HG02588 (cell line): ENCODE data around the gene MON1B.

Experiments used
- ATAC-seq: cut with Tn5 transposase; IDR thresholded peaks from one replicate; pipeline ENCODE4 v1.9.1; 2021; ENCODE audit warnings: mild to moderate bottlenecking, moderate library complexity; ENCODE audit not compliant: unreplicated experiment

Gene MON1B

DNA sequence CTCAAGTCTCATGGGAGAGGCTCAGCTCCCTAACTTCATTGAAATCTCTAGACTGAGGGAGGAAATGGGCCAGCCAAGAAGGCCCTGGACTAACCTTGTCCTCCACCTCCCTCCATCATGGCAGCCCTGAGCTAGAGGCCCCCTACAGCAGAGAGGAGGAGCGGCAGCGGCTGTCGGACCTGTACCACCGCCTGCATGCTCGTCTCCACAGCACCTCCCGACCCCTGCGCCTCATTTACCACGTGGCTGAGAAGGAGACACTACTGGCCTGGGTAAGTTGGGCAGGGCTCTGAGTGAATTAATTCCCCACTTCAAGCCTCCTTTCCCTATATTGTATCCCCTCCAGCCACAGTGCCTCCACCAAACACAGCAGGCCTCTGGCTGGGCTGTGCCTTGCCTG, 4.4 kb downstream of the MON1B start:
- ATAC-seq: no peak

DNA sequence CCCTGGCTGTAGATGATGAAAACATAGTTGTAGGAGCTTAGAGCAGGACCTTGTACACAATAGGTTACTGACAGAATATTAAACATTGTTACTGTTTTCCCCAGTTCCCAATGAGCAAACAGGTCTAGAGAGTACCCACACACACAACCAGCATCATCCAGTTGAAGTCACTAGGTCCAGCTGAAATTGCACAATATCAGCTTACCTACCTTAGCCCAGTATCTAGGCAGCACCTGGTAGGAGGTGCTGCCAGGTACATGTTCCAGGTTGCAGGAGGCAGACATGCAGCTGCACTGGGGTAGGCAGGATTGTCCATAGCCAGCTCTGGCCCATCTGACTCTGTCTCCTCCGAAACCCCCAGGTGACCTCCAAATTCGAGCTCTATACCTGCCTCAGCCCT, 6.8 kb downstream of the MON1B start:
- no peak for ATAC-seq

DNA sequence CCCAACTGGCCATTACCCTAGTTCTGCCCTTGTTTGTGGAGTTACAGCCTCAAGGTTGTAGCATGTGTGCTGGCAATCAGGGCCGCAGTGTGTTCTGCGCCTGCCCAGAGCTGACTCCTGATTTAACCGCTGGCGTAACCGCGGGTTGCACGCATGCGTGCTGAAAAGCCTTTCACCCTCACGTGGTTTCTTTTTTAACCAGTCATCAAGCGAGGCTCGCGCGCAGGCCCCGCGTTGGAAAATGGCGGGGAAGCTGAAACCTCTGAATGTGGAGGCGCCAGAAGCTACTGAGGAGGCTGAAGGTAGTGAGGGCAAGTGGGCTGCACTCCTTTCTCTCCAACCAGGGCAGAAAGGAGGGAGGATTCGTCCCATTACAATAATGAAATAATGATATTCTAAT, 8.2 kb downstream of the MON1B start, which contains the start of gene SYCE1L:
SYCE1L (plus strand) TSS at position 198 of the 400 bp plus-strand sequence; CDS start at position 242, 44 bp downstream.
- ATAC-seq: no peak

DNA sequence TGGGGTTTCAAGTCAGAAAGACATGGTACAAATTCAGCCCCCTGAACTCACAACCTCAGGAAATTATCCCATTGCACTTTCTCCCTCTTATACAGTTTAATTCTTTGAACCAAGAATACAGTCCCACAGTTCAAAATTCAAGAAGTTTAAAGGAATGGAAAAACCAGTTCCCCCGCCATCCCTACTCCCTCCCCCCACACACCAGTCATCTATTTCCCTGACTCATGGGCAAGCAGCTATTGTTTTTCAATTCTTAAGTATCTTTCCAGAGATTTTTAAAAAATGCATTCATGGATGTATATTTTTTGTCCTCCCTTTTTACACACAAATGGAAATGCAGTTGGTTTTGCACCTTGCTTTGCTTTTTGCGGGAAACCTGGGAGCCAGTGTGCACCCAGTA, 15.5 kb downstream of the MON1B start:
- ATAC-seq: no peak

DNA sequence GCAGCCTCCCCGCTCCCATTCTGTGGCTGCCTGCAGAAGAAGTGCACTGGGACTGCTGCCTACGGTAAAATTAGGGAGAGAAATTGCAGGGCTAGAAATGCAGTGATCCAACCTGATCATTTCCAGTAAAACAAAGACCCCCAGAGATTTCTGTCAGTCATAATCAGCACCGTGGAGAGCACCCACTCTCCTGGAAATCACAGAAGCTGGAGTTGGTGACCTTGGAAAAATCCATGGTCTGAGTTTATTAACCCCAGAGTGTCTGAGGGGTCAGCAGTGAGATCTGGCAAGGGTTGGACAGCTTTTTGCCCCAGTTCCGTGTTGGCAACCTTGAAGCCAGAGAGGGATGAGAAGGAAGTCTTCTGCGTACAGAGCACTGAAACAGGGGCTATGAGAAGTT, 16.0 kb downstream of the MON1B start:
- ATAC-seq: no peak

DNA sequence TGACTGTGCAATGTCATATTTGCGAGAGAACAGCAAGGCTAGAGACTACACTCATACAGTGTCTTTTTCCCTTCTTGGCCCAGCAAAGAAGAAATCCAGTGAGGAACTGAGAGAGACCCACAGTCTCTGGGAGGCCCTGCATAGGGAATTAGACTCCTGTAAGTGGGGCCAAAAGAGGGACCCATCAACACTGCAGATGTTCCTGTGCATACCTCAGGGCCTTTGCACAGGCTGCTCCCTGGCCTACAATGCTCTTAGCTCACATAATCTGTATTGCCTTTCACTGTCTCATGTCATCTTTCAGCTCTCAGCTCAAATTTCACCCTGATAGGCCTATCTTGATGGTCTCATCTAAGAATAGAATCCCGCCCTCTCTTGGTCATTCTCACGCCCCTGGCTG, 17.4 kb downstream of the MON1B start:
- ATAC-seq: no peak

DNA sequence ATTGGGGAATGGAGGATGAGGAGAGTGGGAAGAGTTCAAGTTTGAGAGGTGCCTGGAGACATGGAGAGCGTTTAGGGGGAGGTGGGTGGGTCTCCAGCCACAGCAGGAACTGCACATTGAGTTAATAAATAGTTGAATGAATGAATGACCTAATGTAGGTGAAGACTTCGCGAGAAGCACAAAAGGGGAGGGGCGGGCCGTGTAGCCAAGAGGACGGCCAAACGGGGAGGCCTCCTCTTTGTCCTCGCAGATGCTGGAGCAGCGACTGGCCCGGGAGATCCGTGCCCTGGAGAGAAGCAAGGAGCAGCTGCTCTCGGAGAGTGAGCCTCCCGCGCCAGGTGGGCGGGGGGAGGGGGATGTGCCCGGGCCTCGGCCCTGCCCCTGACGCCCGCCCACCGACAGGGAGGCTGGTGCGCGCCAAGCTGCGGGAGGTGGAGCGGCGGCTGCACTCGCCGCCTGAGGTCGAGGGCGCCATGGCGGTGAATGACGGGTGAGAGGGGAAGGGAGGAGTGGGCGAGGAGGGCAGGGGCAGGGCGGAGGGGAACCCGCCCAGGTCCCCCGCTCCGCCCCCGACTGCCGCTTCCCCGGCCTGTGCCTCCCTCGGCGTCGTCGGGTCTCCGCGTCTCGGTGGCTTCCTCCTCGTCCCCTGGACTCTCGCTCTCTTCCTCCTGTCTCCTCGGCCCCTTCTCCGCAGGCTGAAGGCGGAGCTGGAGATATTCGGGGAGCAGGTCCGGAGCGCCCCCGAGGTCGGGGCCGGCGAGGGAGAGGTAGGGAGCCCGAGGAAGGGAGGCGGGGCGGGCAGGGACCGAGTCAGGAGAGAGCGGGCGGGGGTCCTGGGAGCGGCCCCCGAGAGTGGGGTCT, 21.1 kb downstream of the MON1B start:
- peak; percentile 66 for ATAC-seq

DNA sequence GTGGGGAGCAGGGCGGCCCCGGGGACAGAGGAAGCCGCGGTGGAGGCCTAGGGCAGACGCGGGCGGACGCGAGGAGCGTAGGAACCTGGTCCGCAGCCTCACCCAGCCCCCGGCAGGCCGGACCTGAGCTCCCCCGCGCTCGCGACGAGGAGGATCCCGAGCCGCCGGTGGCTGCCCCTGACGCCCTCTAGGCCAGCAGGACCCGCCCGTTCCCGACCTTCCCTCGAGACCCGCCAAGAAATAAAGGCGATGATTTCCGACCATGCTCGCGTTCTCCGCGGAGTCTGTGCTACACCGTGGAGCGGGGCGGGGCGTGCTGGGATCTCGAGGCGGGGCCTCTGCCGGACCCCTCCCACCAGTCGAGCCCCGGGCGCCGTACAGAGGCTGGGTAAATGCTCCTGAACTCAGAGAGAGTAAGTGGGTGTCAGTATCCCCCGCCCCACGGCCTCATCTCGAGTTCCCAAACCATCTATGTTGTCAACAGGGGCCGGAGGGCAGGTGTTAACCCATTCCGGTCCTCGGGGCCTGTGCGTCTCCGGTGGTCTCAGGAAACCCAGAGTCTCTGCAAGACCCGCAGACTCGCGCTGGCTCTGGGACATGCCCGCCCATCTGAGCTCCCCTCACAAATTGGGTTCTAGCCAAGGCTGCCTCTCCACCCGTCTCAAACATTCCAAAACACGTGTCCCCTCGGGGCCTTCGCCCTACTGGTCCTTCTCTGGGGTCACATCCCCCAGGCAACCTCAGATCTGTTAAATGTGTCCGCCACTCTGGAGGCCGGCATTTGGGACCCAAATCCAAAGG, 22.0 kb downstream of the MON1B start:
- ATAC-seq: peak; percentile 42

DNA sequence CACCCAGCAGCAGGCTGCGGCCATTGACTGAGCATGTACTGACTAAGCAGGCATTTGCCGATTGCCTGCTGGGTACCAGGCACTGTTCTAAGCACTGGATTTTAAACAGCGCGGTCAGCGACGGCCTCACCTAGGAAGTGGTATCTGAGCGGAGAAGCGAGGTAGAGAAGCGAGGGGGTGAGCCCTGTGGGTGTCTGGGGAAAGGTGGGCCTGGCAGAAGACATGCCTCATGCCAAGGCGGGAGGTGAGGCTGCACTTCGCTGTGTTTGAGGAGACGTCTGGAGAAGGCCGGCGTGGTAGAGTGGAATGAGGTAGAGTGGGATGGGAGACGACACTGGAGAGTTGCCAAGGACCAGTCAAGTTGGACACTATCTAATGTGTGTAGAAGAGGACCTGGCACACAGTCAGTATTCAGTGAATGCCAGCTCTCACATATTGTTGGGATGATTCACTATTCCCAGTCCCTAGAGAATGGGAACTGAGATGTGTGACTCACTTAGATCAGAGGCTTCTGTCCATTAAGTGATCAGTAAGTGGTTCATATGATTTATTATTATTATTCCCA, 22.6 kb downstream of the MON1B start:
- no peak for ATAC-seq

DNA sequence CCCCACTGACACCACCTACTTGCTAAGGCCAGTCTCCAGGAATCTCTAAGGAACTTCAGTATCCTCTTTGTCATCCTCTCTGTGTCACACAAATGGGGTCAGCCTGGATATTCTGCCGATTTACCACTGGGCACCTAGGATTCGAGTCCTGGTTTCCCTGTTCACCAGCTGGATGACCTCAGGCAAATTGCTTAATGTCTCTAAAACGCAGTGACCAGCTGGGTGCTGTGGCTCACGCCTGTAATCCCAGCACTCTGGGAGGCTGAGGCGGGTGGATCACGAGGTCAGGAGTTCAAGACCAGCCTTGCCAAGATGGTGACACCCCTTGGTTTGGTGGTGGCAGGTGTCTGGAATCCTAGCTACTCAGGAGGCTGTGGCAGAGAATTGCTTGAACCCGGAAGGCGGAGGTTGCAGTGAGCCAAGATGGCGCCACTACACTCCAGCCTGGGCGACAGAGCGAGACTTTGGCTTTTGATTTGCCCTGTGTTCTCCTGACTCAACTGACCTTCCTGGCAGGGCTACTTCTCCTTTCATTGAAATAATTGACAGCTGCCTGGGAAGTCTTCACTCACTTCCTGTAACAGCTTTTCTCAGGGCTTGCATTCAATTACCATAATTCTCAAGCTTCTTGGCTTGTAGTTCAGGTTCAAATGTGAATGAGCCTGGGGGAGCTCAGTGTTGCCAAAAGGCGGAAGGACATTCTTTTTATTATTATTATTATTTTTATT, 23.6 kb downstream of the MON1B start:
- ATAC-seq: no peak

DNA sequence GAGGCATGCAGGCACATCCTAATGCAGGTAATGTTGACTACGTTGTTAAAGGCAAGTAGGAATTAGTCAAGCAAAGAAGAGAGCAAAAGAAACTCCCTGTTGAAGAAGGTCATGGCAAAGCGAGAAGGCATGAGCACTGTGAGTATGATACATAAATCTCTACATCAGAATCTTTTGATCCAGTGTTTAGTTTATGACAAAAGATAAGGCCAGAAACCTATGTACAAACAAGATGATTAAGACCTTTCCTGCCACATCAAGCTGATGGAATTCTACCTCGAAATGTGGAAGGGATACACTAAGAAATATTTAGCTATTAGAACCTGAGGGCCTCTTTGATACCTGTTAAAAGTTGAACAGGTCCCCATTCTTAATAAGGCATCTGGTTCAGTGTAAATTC, 28.4 kb downstream of the MON1B start:
- no peak for ATAC-seq

DNA sequence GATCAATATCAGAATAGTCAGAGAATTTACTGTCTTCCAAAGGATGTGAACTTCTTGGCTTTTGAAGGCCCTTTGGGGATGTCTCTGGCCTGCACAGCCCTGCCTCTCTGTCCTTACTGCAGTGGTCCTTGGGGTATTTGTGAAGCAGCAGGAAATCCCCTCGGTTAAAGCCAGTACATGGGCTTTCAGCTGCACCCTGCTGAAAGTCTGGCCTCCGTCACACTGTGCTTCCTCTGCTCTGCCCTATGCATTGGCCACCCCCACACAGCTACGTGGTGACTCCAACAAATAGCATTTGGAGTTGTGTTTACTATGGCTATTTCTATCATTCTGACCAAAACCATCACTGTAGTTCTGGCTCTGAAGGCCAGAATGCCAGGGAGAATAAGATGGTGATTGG, 29.4 kb downstream of the MON1B start:
- peak; percentile 92 for ATAC-seq

DNA sequence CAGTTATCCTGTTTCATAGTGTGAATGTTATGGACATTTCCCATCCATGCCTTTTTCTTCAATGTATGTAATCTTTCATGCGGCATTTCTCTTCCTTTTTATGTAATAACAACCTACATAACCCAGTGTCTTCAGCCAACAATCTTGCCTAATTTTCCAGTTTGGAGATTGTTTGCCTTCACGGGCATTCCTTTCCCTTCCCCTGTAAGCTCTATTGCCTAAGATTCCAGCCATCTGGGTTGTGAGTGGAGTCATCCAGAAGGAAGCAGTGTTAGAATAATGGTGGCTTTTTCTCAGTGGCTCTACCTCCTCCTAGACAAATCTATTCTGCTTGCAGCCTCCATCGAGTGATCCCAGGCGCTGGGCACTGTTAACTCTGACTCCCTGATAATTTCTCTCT, 30.5 kb downstream of the MON1B start:
- ATAC-seq: no peak

DNA sequence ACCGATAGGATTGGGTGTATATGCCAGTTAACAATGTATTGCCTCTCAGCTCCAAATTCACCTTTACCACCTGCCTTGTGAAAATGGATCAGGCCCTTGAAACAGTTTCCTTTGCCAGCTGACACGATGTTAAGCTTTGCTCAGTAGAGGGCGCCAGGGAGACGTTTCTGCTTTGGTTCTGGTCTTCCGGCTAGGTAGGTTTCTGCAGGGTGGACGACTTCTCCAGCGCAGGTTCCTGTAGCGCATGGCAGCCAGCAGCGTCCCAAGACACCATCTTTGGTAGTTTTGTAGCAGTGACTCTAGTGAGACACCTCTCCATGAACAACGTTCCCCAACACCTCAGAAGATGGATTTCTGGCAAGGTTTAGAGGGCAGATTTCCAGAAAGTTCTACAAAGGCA, 32.2 kb downstream of the MON1B start:
- no peak for ATAC-seq

DNA sequence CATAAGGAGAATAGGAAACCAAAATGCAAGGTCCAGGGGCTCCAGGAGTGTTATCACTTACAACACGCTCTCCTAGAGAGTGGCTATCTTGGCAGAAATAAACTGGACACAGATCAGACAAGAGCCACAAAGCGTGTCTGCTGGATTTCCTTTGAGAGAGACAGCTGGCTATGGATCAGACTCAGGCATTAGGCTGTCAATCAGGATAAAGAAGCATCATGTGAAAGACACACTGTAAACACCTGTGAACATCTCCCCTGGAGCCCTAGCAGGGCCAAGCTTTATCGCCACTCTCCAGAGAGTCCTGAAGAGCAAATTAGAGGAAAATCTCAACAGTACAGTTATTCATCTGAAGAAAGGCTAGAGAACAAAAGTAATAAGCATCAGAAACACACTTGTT, 34.2 kb downstream of the MON1B start:
- ATAC-seq: no peak

DNA sequence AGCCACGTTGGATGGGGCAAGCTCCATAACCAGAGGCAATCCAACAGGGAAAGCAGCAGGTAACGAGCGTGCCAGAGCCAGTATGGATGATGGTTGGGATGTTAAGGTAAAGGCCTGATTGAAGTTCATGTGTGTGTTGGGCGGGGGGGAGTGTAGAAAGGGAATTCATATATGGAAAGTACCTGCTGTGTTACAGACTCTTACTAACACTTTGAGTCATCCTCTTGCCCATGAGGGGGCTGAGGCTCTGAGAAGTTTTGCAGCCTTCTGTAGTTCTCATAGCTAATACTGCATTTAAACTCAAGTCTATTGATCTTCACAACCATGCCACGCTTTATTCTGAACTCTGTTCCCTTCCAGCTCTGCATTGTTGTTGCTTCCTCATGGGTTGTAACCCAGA, 36.8 kb downstream of the MON1B start:
- peak; percentile 93 for ATAC-seq

DNA sequence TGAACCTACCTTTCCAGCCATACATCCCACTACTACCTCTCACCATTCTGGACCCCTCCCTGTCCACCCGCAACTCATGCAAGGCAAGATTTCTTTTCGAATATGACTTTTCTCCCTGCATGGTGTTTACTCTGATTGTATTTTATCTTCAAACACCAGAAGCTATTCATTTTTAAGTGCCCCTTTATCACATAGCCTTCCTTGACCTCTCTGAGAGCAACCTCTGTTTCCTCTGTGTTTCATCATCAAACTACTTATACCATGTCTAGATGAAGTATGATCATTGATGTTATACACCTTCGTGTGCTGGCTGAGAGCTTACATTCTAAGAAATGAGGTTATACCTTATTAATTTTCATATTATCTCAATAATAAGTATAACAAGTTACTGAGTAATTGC, 40.1 kb downstream of the MON1B start:
- ATAC-seq: no peak

DNA sequence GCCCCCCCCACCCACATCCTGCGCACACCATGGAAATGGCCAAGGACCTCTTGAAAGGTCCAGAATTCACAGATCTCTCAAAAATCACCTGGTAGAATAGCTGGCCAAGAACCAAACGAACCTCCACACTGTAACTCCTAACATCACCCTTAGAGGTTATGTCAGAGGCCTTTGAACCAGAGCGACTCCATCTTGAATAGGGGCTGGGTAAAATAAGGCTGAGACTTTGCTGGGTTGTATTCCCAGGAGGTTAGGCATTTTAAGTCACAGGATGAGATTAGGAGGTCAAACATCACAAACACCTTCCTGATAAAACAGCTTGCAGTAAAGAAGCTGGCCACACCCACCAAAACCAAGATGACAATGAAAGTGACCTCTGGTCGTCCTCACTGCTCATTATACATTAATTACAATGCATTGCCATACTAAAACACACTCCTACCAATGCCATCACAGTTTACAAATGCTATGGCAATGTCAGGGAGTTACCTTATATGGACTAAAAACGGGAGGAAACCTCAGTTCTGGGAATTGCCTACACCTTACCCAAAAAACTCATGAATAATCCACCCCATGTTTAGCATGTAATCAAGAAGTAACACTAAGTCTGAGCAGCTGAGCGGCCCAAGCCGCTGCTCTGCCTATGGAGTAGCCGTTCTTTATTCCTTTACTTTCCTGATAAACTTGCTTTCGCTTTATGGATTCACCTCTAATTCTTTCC, 43.0 kb downstream of the MON1B start:
- no peak for ATAC-seq

DNA sequence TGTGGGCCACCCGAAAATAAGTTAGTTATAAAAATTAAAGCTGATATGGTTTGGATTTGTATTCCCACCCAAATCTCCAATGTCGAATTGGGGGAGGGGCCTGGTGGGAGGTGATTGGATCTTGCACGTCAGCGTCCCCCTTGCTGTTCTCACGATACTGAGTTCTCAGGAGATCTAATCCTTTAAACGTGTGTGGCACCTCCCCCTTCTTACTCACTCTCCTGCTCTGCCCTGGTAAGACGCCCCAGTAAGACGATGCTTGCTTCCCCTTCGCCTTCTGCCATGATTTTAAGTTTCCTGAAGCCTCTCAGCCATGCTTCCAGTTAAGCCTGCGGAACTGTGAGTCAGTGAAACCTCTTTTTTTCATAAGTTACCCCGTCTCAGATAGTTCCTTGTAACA, 43.6 kb downstream of the MON1B start:
- no peak for ATAC-seq

DNA sequence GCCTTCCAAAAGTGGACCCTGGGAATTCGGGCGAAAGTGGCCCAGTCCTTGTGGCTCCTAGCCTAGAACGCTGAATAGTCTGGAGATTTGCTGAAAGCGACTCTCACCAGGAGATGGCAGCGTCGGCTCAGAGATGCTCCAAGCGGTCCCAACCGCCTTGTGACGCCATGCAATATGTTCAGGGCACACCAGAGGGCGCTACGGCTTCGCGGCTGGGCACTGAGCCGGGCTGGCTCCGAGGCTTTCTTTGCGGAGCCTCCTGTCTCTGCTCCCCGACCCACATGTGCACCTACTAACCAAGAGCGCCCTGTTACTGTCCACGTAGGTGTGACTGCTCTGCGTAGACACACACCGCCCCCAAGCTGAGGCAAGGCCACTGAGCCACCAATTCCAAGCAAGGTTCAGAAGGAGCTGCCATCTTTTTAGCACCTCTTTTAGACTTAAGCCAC, 45.1 kb downstream of the MON1B start:
- peak; percentile 99 for ATAC-seq
